HEK293T (cell line): Measurements from ENCODE around the gene CDC26.
"Not testable (repeated sequence)": the region's sequence is repeated elsewhere in the genome, so short reads cannot be mapped to it uniquely, and the experiment has no call there.

Source experiments
- CTCF ChIA-PET: fragments of 350-600 bp; formaldehyde crosslinking; extraction: SDS; loops from one replicate; lab custom pipeline; 2021; ENCODE audit warnings: antibody characterized with exemption, inconsistent platforms; lab: Yijun Ruan, JAX
- POLR2A ChIA-PET: fragments of 350-600 bp; formaldehyde crosslinking; extraction: SDS; loops from one replicate; lab custom pipeline; 2020; ENCODE audit warnings: antibody characterized with exemption, inconsistent platforms; lab: Yijun Ruan, JAX
- DNase-seq: peaks from one replicate; pipeline ENCODE4 v3.0.0; 2012; ENCODE audit warnings: mixed read lengths; ENCODE audit errors: extremely low spot score
- ARNT ChIP-seq: fragments of 450-650 bp; IDR thresholded peaks from 2 replicates; pipeline ENCODE4 v1.6.1; 2017; ENCODE audit warnings: mild to moderate bottlenecking
- BHLHE40 ChIP-seq: fragments of 450-650 bp; IDR thresholded peaks from 2 replicates; pipeline ENCODE4 v1.6.1; 2016; ENCODE audit warnings: mild to moderate bottlenecking, moderate library complexity, borderline replicate concordance
- CTBP1 ChIP-seq: fragments of 450-650 bp; IDR thresholded peaks from 2 replicates; pipeline ENCODE4 v1.6.1; 2016; ENCODE audit warnings: borderline replicate concordance
- ELF4 ChIP-seq: fragments of 450-650 bp; IDR thresholded peaks from 2 replicates; pipeline ENCODE4 v1.6.1; 2017; ENCODE audit warnings: antibody characterized with exemption
- FOXA1 ChIP-seq: fragments of 450-650 bp; IDR thresholded peaks from 2 replicates; pipeline ENCODE4 v1.6.1; 2016; ENCODE audit warnings: mild to moderate bottlenecking
- FOXK2 ChIP-seq: fragments of 450-650 bp; IDR thresholded peaks from 2 replicates; pipeline ENCODE4 v1.6.1; 2016; ENCODE audit warnings: mild to moderate bottlenecking
- FOXM1 ChIP-seq: fragments of 450-650 bp; IDR thresholded peaks from 2 replicates; pipeline ENCODE4 v1.6.1; 2017; ENCODE audit warnings: mild to moderate bottlenecking, borderline replicate concordance
- HDGF ChIP-seq: fragments of 450-650 bp; IDR thresholded peaks from 2 replicates; pipeline ENCODE4 v1.6.1; 2017; ENCODE audit warnings: antibody characterized with exemption, borderline replicate concordance
- L3MBTL2 ChIP-seq: fragments of 450-650 bp; conservative IDR thresholded peaks from 2 replicates; pipeline ENCODE4 v1.6.1; 2016; ENCODE audit warnings: mild to moderate bottlenecking
- LEF1 ChIP-seq: fragments of 450-650 bp; IDR thresholded peaks from 2 replicates; pipeline ENCODE4 v1.6.1; 2017; ENCODE audit warnings: mild to moderate bottlenecking, borderline replicate concordance
- NFRKB ChIP-seq: fragments of 450-650 bp; IDR thresholded peaks from 2 replicates; pipeline ENCODE4 v1.6.1; 2016; ENCODE audit warnings: mild to moderate bottlenecking, moderate library complexity
- SP1 ChIP-seq: fragments of 450-650 bp; IDR thresholded peaks from 2 replicates; pipeline ENCODE4 v1.6.1; 2017
- SUZ12 ChIP-seq: fragments of 450-650 bp; IDR thresholded peaks from 2 replicates; pipeline ENCODE4 v1.6.1; 2016; ENCODE audit warnings: mild to moderate bottlenecking
- TARDBP ChIP-seq: fragments of 450-650 bp; IDR thresholded peaks from 2 replicates; pipeline ENCODE4 v1.6.1; 2016
- ZNF384 ChIP-seq: fragments of 450-650 bp; IDR thresholded peaks from 2 replicates; pipeline ENCODE4 v1.6.1; 2016
- TF ChIP-seq, protein P1 (sequence below): fragments of 450-650 bp; IDR thresholded peaks from 2 replicates; pipeline ENCODE4 v1.6.1; 2016

Gene CDC26

DNA sequence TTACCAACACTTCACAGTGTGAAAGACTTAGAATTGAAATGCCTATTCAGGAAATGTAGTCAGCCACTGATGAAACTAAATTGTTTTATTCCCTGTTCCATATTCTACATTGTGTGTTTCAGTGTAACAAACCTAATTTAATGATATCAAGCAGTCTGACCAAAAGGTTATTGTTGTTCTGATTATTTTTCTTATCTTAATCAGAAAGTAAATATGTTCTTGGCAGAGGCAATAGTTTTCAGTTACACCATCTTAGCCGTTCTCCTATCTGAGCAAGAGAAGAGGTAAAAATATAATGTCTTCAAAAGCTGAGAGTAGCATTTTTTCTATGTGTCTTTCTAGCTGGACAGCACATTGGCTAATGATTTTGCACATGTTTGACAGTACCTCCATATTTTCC lies 17.1 kb downstream of the CDC26 start:
- CTCF ChIA-PET = no interaction called here
- POLR2A ChIA-PET = no interaction called here
- no peak for TF ChIP-seq SP1
- no peak for TF ChIP-seq FOXK2
- TF ChIP-seq HDGF = no peak
- DNase-seq = no peak

DNA sequence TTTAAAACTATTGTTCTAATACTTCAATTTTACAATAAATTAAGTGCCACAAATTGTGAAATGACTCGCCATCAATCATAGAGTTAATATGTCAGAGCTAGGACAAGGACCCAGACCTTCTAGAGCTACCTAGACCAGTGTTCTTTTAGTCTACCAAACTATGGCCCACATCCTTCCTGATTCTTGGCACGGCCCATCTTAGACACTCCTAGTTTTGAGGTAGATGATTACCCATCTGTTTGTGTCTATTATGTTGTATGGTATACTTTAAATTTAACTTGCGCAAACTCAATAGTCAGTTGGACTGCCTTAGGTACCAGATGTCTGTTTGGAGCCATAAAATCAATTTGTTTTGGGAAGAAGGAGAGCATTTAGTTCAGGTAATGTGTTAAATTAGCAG lies 17.5 kb downstream of the CDC26 start:
- ChIA-PET POLR2A (no interaction called here), CTCF (no interaction called here)

DNA sequence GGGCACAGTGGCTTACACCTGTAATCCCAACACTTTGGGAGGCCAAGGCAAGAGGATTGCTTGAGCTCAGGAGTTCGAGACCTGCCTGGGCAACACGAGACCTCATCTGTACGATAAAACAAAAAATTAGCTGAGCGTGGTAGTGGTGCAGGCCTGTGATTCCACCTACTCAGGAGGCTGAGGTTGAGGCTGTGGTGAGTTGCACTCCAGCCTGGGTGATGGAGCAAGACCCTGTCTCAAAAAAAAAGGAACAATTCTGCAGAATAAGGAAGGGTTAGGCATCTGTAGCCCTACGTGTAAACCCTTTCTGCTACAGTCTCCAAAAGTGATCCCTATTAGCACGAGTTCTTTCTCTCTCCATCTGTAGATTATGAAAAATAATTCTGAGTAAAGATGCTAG lies 19.9 kb downstream of the CDC26 start:
- no peak for TF ChIP-seq TARDBP
- TF ChIP-seq CTBP1 = no peak
- no peak for TF ChIP-seq SP1
- no peak for TF ChIP-seq FOXM1
- TF ChIP-seq, protein P1, sequence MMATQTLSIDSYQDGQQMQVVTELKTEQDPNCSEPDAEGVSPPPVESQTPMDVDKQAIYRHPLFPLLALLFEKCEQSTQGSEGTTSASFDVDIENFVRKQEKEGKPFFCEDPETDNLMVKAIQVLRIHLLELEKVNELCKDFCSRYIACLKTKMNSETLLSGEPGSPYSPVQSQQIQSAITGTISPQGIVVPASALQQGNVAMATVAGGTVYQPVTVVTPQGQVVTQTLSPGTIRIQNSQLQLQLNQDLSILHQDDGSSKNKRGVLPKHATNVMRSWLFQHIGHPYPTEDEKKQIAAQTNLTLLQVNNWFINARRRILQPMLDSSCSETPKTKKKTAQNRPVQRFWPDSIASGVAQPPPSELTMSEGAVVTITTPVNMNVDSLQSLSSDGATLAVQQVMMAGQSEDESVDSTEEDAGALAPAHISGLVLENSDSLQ = no peak
- no peak for TF ChIP-seq ZNF384
- no peak for TF ChIP-seq ARNT
- TF ChIP-seq BHLHE40 = no peak
- no peak for TF ChIP-seq L3MBTL2
- no peak for TF ChIP-seq FOXK2
- no peak for TF ChIP-seq NFRKB
- TF ChIP-seq LEF1 = no peak
- no peak for TF ChIP-seq HDGF
- POLR2A ChIA-PET = interaction anchor here (1.1 kb wide), 1 partner anchor 20 kb away, joined by 3 read pairs; the partner anchor contains the start of gene CDC26
- CTCF ChIA-PET = no interaction called here
- no peak for DNase-seq

More for the DNA sequence above, 17.5 kb downstream of the CDC26 start:
- TF ChIP-seq TARDBP = no peak
- no peak for TF ChIP-seq NFRKB
- no peak for TF ChIP-seq CTBP1
- TF ChIP-seq FOXK2 = no peak
- no peak for TF ChIP-seq SP1
- no peak for TF ChIP-seq ARNT
- TF ChIP-seq L3MBTL2 = no peak
- no peak for DNase-seq

DNA sequence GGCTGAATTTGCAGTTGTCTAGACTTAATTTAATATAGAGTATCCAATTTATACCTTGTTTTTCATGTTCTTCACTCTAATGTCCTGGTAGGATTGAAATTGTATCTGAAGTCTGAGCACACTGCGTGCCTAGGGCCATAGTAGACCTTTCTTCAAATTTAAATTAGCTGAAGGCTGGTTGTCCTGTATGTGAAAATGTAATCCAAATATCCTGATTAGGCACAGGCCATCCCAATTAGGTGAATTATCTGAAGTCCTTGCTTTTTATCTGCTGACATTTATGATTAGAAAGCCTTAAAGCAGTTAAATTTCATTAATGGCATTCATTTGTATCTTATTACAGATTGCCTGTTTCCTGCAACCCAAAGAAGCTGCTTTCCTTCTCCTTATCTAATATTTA lies 20.4 kb downstream of the CDC26 start:
- no peak for DNase-seq
- TF ChIP-seq, protein P1 = no peak
- no peak for TF ChIP-seq ARNT
- no peak for TF ChIP-seq L3MBTL2
- no peak for TF ChIP-seq BHLHE40
- TF ChIP-seq FOXA1 = no peak
- no peak for TF ChIP-seq FOXK2
- no peak for TF ChIP-seq SP1
- ChIA-PET POLR2A (interaction anchor here (1.1 kb wide), 1 partner anchor 20 kb away, joined by 3 read pairs; the partner anchor contains the start of gene CDC26), CTCF (no interaction called here)

DNA sequence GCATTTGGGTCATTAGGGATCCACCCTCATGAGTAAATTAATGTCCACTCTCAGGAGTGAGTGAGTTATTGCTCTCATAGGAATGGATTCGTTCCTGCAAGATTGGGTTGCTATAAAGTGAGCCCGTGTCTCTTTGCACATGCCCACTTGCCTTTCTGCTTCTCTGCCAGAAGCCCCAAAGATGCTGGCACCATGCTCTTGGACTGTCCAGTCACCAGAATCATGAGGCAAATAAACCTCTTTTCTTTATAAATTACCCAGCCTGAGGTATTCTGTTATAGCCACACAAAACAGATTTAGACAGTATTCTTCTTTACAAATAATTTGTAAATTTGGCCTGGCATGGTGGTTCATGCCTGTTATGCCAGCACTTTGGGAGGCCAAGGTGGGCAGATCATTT lies 24.6 kb downstream of the CDC26 start:
- ChIA-PET CTCF (no interaction called here), POLR2A (no interaction called here)
- TF ChIP-seq SP1 (no peak), TARDBP (no peak)
- no peak for DNase-seq

DNA sequence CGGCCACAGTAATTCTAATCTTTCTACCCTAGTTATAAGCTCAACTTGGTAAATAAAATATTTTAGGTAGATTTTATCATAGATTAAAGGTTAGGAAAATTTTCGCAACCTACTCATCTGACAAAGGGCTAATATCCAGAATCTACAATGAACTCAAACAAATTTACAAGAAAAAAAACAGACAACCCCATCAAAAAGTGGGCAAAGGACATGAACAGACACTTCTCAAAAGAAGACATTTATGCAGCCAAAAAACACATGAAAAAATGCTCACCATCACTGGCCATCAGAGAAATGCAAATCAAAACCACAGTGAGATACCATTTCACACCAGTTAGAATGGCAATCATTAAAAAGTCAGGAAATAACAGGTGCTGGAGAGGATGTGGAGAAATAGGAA lies 25.7 kb downstream of the CDC26 start:
- CTCF ChIA-PET, DNase-seq, POLR2A ChIA-PET: not testable (repeated sequence)

DNA sequence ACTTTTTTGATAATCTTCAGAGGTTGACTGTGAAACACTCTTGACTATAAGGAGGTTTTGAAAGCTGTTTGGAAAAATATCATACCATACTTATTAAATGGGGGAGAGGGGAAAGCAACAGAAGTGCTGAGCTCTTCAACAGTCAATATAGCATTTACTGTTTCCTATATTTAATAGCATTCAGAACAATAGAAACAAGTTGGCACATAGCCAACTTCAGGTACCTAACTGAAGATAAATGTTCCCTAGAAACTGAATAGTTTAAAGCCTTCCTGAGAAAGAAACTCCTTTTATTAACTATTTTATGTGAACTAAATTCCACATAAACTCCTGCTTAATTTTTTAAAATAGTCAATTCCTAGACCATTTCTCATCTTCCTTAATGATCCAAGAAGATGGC lies 27.7 kb downstream of the CDC26 start:
- POLR2A ChIA-PET = no interaction called here
- DNase-seq = no peak
- CTCF ChIA-PET = no interaction called here
- no peak for TF ChIP-seq TARDBP
- no peak for TF ChIP-seq FOXM1
- no peak for TF ChIP-seq NFRKB
- TF ChIP-seq L3MBTL2 = no peak
- no peak for TF ChIP-seq BHLHE40
- TF ChIP-seq SP1 = no peak

DNA sequence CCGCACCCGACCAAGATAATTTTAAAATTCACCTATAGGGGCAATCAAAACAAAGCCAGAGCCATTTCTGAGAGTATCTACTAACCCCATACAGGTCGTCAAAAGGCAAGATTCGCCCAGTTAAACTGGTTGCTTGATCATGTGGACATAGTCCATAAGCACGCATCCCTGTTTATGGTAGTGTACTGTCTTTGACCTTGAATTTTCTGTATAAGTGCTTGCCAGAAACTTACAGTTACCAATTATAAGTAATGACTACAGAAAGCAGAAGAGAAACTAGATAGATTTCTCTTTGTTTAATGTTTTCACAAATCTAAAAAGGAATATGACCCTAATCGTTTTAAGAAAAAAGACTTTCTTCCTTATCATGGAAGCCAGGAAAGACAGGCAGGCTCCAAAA lies 28.4 kb downstream of the CDC26 start:
- DNase-seq = no peak
- TF ChIP-seq FOXM1 (no peak), NFRKB (no peak), FOXA1 (no peak), CTBP1 (no peak), SP1 (no peak), ELF4 (no peak), TARDBP (no peak), HDGF (no peak), FOXK2 (no peak), BHLHE40 (no peak)
- POLR2A ChIA-PET = no interaction called here
- CTCF ChIA-PET = no interaction called here

DNA sequence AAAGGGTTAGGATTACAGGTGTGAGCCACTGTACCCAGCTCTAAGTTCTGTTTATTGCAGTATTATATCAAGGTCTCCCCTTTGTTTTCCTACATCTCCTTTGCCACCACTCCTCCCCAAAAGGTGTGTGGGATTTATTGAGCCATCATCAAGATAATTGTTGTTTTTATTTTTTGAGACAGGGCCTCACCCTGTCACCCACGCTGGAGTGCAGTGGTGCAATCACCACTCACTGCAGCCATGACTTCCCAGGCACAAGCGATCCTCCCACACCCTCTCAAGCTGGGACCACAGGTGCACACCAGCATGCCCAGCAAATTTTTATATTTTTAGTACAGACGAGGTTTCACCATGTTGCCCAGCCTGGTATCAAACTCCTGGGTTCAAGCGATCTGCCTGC lies 29.5 kb downstream of the CDC26 start:
- CTCF ChIA-PET = no interaction called here
- POLR2A ChIA-PET = no interaction called here
- no peak for TF ChIP-seq ELF4
- no peak for TF ChIP-seq FOXM1
- no peak for TF ChIP-seq BHLHE40
- no peak for TF ChIP-seq FOXA1
- TF ChIP-seq, protein P1 = no peak
- no peak for TF ChIP-seq ZNF384
- no peak for TF ChIP-seq LEF1
- TF ChIP-seq FOXK2 = no peak
- TF ChIP-seq L3MBTL2 = no peak
- no peak for TF ChIP-seq NFRKB
- no peak for TF ChIP-seq SUZ12
- TF ChIP-seq TARDBP = no peak
- TF ChIP-seq SP1 = no peak
- TF ChIP-seq CTBP1 = no peak
- no peak for TF ChIP-seq HDGF
- no peak for TF ChIP-seq ARNT
- DNase-seq = no peak
